Measurements from ENCODE around the gene PCDHAC2. TPM values are rescaled to one million over a fixed set of nuclear protein-coding genes. Genes with fewer than 3 reads are reported as not detected.

The PCDHAC2 gene
- polyA plus RNA-seq, 3 donors: 0.52 to 0.65 (median 0.64) TPM

DNA sequence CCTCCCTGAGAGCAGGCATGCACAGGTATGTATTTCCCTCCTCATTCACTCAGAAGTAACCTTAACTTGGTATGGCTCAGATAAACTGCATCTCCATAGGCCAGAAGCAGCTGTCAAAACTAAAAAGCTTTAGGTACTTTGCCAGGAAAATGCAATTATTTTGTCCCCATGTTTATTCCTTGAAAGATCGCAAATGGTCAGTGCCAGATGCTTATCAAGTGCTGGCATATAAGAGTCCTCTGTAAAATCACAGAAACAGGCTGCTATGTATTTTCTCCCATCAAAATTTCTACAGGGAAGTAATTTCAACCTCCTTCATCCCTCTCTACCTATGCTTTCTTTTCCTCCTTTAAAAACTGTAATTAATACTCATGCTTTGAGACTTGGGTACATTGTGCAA lies 12.7 kb downstream of the PCDHAC2 start:
- no peak for DNase-seq (ENCODE audit: extremely low read depth in 1 of 11, low read depth in 9 of 11, low spot score in 4 of 11)

DNA sequence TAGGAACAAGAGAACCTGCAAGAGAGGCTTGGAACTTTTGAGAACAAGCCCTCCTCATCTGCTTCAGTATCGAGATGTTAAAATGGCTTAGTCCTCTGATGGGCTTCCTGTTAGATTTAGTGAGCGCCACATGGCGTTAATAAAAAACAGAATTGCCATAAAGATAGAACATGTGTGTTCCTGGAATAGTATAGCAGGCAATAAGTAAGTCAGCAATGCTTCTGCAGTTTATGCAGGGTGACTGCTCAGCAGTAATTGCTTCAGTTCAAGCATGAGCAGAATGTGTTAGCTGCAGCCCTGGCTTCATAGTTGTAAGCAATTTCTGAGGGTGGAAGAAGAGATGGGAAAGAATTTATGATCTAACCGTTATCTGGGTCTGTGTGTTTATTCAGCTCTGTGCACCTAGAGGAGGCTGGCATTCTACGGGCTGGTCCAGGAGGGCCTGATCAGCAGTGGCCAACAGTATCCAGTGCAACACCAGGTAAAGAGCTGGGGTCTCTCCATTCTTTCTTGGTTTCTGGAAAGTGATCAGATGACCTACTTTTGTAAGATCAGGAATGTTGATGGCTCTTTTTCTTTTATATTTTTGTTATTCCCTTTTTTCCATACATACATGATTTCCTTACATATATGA lies 15.9 kb downstream of the PCDHAC2 start:
- DNase-seq (ENCODE audit: extremely low read depth in 1 of 11, low read depth in 9 of 11, low spot score in 4 of 11): no peak

DNA sequence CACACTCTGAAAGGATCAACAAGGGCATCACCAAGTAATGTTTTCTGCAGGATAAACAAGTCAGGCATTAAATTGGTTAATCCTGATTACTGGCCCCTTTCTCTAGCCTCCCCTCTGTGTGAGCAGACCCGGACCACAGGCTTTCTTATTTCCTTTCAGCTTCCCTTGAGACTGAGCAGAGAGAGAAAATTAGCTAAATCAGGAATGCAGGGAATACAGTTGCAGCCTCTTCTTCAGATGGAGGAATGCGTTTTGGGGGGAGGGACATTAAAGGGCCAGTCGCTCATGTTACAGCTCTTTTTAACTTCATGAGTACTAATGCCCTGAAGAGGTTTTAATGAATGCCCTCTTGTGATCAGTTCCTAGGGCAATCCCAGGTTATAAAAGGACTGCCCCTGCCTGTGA lies 19.8 kb downstream of the PCDHAC2 start:
- no peak for DNase-seq (ENCODE audit: extremely low read depth in 1 of 11, low read depth in 9 of 11, low spot score in 4 of 11)

DNA sequence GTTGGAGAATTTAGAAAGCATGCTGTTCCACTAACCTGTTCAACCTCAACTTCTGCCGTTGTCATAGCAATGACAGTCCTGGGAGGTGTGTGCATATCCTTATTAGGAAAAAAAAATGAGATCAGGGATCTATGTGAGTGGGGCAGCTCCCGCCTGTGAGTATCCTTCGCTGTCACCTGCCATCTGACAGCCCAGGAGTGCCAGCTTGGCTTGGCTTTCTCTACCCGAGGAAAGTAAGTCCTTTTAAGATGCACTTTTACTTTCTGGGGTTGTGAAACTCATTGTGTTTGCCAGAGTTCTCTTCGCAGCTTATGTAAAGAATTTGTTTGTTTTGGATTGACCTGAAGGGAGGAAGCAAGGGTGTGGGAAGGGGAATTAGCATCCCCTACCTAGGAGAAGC lies 21.8 kb downstream of the PCDHAC2 start:
- DNase-seq (ENCODE audit: extremely low read depth in 1 of 11, low read depth in 9 of 11, low spot score in 4 of 11): no peak

DNA sequence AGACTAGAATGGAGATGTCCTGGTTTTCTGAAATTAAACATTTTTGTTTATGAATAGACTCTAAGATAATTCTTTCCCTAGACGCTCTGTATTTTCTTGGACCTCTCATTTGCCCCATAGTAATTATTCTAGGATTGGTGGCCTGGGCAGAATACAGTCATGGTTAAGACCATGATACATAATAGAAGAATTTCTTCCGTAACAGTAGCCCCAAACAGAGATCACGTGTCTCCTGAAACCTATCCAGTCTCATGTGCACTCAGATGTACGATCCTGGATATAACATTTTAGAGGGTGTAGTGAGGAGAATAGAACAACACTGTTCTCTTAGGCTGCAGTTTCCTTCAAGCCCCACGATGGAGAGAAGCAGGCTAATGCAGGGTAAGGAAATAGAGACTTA lies 22.3 kb downstream of the PCDHAC2 start:
- no peak for DNase-seq (ENCODE audit: extremely low read depth in 1 of 11, low read depth in 9 of 11, low spot score in 4 of 11)

DNA sequence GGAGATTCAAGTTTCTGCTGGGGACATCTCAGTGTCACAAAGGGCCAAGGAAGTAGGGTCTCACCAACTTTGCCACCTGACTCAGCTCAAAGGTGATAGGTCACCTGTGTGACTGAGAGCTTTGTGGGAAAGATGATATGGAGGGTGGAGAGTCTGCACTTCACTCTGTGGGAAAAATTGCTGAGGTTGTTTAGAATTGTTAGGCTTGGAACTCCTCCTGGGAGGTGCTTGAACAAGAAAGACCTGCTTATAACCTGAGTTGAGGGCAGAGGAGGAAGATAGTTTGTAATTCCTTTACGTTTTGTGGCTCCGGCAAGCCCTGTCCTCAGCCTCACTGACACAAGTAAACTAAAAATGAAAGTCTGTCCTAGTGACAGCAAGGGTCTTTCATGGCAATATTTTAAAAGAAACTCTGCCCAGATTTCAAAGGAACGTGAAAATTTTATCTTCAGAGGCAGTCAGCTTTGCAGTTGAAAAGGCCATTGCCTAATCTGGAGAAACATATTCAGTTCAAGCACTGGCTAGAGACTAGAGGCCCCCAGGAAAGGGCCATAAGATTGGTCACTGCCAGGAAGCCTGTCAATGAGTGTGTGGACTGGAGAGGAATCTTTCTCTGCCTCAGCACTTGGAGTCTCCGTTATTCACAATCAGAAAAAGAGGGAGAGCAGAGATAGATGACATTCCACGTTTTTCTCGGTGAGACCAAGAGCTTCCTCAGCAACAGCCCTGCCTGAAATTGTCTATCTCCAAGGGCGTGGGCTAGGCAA lies 23.2 kb downstream of the PCDHAC2 start:
- DNase-seq (ENCODE audit: extremely low read depth in 1 of 11, low read depth in 9 of 11, low spot score in 4 of 11): no peak

DNA sequence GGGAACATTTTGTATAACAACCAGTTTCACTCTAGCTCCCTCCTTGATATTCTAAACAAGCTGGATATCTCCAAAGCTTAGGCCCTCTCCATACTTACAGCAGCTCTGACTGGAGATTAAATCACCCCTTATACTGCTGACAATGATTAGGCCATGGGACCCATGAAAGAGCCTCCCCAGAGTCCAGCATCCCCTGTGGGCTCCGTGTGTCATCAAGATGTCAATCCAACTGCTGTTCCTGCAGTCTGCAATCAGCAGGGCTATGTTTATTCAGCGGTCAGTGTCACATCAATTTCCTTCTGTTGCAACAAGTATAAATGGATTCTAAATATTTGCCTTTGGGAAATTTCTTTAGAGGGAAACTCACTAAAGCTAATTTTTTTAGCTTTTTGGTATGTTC lies 26.6 kb downstream of the PCDHAC2 start:
- no peak for DNase-seq (ENCODE audit: extremely low read depth in 1 of 11, low read depth in 9 of 11, low spot score in 4 of 11)

DNA sequence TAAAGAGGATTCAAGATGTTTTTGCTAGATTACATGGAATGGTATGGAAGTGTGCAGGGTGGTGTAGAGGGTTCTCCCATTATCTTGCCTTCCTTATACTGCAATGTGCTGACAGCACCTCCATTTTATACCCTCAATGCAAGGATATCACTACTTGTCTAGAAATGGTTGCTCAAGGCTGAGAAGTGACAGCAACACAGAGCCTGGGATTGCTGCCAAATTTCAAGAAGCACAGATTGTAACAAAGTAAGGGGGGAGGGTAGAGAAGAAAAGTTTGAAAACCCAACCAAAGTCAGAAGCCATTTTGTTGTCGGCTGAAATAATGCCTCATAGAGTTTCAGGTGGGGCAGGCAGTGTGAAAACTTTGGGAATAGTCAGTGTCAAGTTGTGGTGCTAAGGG lies 29.8 kb downstream of the PCDHAC2 start:
- DNase-seq (ENCODE audit: extremely low read depth in 1 of 11, low read depth in 9 of 11, low spot score in 4 of 11): no peak

DNA sequence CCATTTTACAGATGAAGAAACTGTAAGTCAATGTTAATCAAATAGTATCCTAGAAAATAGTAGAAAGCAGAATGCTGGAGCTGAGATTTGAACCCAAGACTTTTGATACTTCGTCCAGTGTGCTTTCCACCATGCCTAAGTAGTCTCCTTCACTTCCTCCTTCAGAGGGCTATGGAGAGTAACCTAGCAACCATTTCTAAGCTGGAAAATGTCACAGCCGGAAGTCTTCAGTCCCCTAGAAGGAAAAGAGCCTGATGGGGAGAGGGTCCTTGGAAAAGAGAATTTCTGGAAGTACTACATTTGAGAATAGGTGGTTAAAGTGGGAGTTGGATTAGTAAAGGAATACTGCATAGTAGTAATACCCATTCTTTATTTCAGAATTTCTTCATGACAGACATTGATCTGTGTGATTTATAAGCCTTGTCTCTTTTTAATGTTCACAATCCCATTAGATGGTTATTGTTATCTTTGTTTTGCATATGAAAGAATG lies 32.7 kb downstream of the PCDHAC2 start:
- DNase-seq (ENCODE audit: extremely low read depth in 1 of 11, low read depth in 9 of 11, low spot score in 4 of 11): no peak

DNA sequence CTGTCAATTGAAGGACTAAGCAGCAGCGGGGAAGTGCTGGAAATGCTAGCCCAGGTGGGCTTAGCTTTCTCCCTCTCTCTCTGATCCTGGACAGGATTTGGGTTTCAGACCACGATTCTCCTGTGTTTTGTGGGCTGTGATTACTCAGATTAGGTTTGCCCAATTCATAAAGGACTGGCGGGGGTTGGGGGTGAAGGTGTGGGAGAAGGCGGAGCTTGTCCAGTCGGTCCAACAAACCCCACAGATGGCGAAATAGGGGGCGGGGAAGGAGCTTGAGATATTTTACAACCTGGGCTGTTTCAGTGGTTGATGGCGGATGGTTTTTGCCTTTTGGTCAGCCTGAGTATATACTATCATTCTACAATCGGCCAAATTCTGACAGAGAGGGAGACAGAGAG lies 35.2 kb downstream of the PCDHAC2 start:
- DNase-seq (ENCODE audit: extremely low read depth in 1 of 11, low read depth in 9 of 11, low spot score in 4 of 11): no peak

DNA sequence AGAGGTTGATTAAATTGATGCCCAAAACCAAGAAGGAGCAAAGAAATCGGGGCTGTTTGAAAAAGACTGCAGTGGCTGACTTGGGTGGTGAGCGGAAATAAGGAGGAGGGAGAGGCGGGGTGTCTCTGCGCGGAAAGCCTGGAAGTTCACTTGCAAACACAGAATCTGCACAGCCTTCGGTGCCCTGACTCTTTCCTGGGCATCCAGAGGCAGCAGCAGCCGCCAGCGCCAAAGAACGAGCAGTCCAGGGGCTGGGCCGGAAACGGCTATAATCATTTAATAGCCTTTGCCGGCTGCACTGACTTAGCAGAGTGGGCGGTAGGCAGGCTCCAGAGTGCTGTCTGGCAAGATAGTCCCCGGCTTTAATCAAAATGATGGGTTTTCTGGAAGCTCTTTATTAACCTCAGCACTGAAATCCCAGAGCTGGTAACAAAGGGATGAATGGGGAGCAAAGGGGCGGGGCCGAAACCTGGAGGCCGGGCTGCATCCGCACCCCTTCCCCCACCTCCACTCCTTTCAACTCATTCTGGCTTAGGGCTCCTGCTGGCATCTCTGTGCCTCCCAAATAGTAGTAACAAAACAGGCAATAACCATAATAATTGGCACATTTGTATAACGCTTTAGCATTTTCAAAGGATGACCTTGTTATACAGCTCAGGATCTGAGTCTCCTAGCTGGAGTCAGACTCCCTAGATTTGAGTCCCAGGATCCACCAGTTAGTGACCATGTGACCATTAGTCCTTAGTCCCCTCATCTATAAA lies 35.7 kb downstream of the PCDHAC2 start:
- DNase-seq (ENCODE audit: extremely low read depth in 1 of 11, low read depth in 9 of 11, low spot score in 4 of 11): peak in 3 of 11 donors; percentile 6 to 18 (median 12)

DNA sequence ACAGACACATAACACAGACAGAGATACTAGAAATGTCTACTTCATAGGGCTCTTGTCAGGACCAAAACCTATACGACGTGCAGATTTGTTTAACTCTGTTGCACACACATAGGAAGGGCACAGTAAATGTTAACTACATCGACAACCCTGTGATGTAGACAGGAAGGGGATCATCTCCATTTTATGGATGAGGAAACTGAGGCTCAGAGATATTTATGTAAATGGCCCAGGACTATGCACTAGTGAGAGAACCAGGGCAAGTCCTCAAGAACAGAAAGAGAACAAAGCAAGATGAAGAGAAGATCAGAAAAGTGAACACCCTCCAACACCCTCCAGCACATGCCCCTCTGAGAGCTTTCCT lies 36.3 kb downstream of the PCDHAC2 start:
- DNase-seq (ENCODE audit: extremely low read depth in 1 of 11, low read depth in 9 of 11, low spot score in 4 of 11): no peak

DNA sequence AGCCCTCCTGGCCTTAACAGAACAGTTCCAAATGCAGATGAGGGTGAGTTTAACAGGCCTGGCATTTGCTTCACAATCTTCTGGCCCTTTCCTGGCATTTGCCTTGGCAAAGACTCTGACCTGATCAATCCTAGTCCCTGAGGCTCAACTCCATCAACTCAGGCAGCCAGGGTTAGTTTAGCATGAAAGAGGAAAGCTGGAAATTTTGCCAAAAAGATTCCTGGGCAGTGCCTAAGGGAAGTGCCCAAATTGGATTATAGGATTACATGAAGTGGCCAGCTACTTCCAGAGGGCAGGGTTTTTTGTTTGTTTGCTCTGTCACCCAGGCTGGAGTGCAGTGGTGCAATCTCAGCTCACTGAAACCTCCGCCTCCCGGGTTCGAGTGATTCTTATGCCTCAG lies 36.8 kb downstream of the PCDHAC2 start:
- no peak for DNase-seq (ENCODE audit: extremely low read depth in 1 of 11, low read depth in 9 of 11, low spot score in 4 of 11)

DNA sequence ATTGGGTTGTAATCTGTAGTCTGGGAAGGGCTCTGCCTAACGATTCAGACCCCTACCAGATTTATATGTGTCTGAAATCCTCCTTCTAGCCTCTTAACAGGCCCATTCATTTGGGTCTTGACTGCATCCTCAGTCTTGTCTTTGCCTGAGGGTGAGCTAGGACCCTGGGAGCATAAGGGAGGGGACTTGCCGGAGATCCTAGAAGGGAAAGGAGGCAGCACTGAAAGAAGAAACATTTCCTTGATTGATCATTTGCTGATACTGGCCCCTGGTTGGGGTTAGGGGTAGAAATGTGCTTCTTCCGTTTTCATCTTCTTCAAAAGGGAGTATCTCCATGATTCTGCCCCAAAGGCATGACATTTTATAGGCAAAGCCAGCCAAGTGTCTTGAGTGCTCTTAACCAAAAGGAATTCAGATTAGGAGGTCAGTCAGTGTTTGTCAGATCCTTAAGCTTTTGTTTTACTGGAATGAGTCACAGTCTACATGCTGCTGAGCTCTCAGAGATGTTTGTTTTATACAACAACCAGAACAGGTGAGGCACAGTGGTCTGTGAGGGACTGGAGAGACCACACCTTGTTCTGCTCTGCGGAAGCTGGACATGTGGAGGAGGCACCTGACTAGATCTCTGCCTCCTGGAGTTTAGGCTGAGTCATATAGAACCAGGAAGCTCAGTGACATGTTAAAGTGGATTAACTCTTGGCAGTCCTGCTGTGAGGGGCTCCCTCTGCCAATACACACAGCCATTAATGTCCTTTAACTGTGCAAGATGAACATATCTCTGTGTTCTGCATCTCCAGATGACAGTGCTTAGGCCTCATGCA lies 37.7 kb downstream of the PCDHAC2 start:
- DNase-seq (ENCODE audit: extremely low read depth in 1 of 11, low read depth in 9 of 11, low spot score in 4 of 11): no peak

DNA sequence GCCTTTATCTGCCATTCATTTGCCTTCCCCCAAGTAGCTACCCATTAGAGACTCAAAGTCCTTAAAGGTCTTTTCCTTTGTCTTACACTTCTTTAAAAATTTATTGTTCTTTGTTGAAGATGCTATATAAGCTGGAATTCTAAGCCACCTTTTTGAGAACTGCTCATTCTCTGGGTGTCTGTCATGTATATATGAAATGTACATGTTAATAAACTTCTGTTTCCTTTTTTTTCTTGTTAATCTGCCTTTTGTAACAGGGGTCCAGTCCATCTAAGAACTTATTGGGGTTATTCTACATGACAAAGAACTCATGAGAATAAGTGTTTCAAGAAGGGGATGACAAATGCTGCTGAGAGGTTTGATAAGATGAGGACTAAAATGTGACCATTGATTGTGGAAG lies 41.5 kb downstream of the PCDHAC2 start:
- DNase-seq (ENCODE audit: extremely low read depth in 1 of 11, low read depth in 9 of 11, low spot score in 4 of 11): no peak

DNA sequence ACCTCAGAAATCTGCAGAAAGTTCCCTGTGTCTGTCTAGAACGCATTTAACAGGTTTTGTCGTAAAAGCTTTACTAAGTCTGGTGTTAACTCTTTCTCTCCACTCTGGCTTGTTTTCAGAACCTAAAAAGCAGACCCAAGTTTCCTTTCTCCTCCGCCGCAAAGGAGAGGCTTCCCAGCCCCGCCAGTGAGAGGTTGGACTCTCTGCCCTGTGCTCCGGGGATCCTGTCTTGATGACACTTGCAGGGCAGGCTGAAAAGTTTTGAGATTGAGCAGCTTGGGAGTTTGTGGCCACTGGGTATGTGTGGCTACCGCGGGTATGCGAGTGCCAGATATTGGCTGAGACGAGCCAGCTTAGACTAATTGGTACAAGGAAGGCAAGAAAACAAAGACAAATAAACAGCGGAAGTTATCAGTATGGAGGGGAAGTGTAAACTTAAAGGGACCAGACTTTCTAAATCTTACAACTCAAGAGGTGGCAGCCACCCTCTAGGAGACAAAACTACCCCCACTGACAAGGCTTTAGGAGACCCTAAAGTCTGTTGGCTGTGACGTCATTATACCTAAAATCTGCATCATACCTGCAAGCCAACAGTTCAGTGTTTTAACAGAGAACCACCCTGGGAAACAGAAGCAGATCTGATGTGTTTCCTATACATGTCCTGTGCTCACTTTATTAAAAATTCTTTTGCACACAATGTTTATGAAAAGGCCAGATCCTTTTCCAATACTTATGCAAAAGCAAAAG lies 43.9 kb downstream of the PCDHAC2 start:
- DNase-seq (ENCODE audit: extremely low read depth in 1 of 11, low read depth in 9 of 11, low spot score in 4 of 11): no peak

DNA sequence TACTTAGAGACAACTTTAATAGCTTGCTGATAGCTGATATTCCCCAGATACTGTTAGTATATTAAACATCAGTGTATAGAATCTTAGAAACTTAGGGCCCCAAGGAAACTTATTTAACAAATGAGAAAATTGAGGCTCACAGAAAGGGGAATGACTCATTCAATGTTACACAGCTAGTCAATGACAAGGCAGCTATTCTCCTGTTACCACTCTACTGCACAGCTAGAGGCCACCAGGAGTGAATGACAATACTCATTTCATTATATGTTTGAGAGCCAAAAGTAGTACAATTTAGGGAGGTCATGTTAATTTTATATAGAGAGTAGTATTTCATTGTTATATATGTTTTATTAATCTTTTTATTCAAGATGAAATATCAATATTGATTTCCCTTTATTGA lies 51.7 kb downstream of the PCDHAC2 start:
- DNase-seq (ENCODE audit: extremely low read depth in 1 of 11, low read depth in 9 of 11, low spot score in 4 of 11): no peak

Data from renal cortex interstitium (tissue), 11 donors.